NCI-H2196 treated with DMSO at 0.1 percent for 48 hours (cell line): ENCODE measurements around the gene ASXL1.

ENCODE experiments used
- DNase-seq: peaks from one replicate; lab custom pipeline; 2025; ENCODE audit not compliant: unreplicated experiment; lab: John Stamatoyannopoulos, UW

The ASXL1 gene

GRCh38 chr20:32437391-32438074 lies 79.4 kb downstream of the ASXL1 start:
- no peak for DNase-seq

- DNase-seq: no peak
These were observed 80.3 kb downstream of the ASXL1 start for GRCh38 chr20:32438331-32438858.

GRCh38 chr20:32439132-32439829 lies 81.2 kb downstream of the ASXL1 start:
- no peak for DNase-seq

GRCh38 chr20:32440069-32440757 lies 82.1 kb downstream of the ASXL1 start:
- no peak for DNase-seq

- DNase-seq: no peak
These were observed 82.6 kb downstream of the ASXL1 start for GRCh38 chr20:32440758-32441078.

- no peak for DNase-seq
These were observed 83.5 kb downstream of the ASXL1 start for GRCh38 chr20:32441638-32442037.

- DNase-seq: no peak
These were observed 84.7 kb downstream of the ASXL1 start for GRCh38 chr20:32442630-32443373.

- no peak for DNase-seq
These were observed 85.3 kb downstream of the ASXL1 start for GRCh38 chr20:32443386-32443974.

- DNase-seq: no peak
These were observed 86.5 kb downstream of the ASXL1 start for GRCh38 chr20:32444474-32445220.

- no peak for DNase-seq
These were observed 87.6 kb downstream of the ASXL1 start for GRCh38 chr20:32445539-32446273.

- no peak for DNase-seq
These were observed 88.4 kb downstream of the ASXL1 start for GRCh38 chr20:32446301-32447100.

- DNase-seq: no peak
These were observed 89.3 kb downstream of the ASXL1 start for GRCh38 chr20:32447136-32448027.

- DNase-seq: no peak
These were observed 90.3 kb downstream of the ASXL1 start for GRCh38 chr20:32448306-32449056.

- no peak for DNase-seq
These were observed 91.1 kb downstream of the ASXL1 start for GRCh38 chr20:32449057-32449889.

GRCh38 chr20:32449890-32450401 lies 91.8 kb downstream of the ASXL1 start:
- no peak for DNase-seq

GRCh38 chr20:32450484-32451061 lies 92.4 kb downstream of the ASXL1 start:
- DNase-seq: no peak
